WTC11 (cell line): ENCODE results near the gene CAPN15. TPM values are rescaled to one million over a fixed set of nuclear protein-coding genes. Genes with fewer than 3 reads are reported as not detected.
A peak's percentile ranks its signal among the peaks of the same experiment; 100 is the strongest.

Source experiments
- ATAC-seq: fragments of 200-7000 bp; cut with Tn5 transposase; 2 replicates; pipeline ENCODE4 v1.10.0; 2021; ENCODE audit warnings: mild to moderate bottlenecking, moderate library complexity
- CTCF ChIA-PET: fragments of 300-600 bp; sonication (Branson Sonifier 250); formaldehyde crosslinking; loops from one replicate; lab custom pipeline; 2021; ENCODE audit warnings: antibody characterized with exemption; lab: Charles Lee
- POLR2A ChIA-PET: fragments of 350-600 bp; sonication (Branson Sonifier 250); formaldehyde crosslinking; loops from one replicate; lab custom pipeline; 2021; ENCODE audit warnings: antibody characterized with exemption; lab: Charles Lee
- DNase-seq: peaks from one replicate; pipeline ENCODE4 v3.0.0; 2021; ENCODE audit warnings: low spot score
- H3K27ac Mint-ChIP-seq: 2 replicates; pipeline ENCODE4 v1.8.0; 2021; ENCODE audit warnings: mixed read lengths
- H3K27me3 Mint-ChIP-seq: 2 replicates; pipeline ENCODE4 v1.8.0; 2021; ENCODE audit warnings: low read depth, mild to moderate bottlenecking, moderate library complexity, mixed read lengths
- H3K36me3 Mint-ChIP-seq: 2 replicates; pipeline ENCODE4 v1.8.0; 2021; ENCODE audit warnings: mixed read lengths
- H3K4me1 Mint-ChIP-seq: 2 replicates; pipeline ENCODE4 v1.8.0; 2022; ENCODE audit warnings: mixed read lengths
- H3K4me3 Mint-ChIP-seq: 2 replicates; pipeline ENCODE4 v1.8.0; 2021; ENCODE audit warnings: mild to moderate bottlenecking, moderate library complexity, mixed read lengths
- H3K9me3 Mint-ChIP-seq: 2 replicates; pipeline ENCODE4 v1.8.0; 2021; ENCODE audit warnings: mixed read lengths
- ATF1 ChIP-seq: sonication (generic); formaldehyde crosslinking; IDR thresholded peaks from 2 replicates; pipeline ENCODE4 v1.8.1; 2023; ENCODE audit warnings: mild to moderate bottlenecking, moderate library complexity, missing genetic modification reagents
- CREB1 ChIP-seq: sonication (generic); formaldehyde crosslinking; IDR thresholded peaks from 2 replicates; pipeline ENCODE4 v1.8.0; 2023; ENCODE audit warnings: mild to moderate bottlenecking, missing genetic modification reagents
- E2F1 ChIP-seq: sonication (generic); formaldehyde crosslinking; IDR thresholded peaks from 2 replicates; pipeline ENCODE4 v1.8.0; 2022; ENCODE audit warnings: mild to moderate bottlenecking, missing genetic modification reagents
- ELF4 ChIP-seq: sonication (generic); formaldehyde crosslinking; IDR thresholded peaks from 2 replicates; pipeline ENCODE4 v1.8.1; 2022; ENCODE audit warnings: low read depth, mild to moderate bottlenecking, moderate library complexity, missing genetic modification reagents
- ETV6 ChIP-seq: sonication (generic); formaldehyde crosslinking; IDR thresholded peaks from 2 replicates; pipeline ENCODE4 v1.8.1; 2022; ENCODE audit warnings: mild to moderate bottlenecking, missing genetic modification reagents
- GRHL2 ChIP-seq: fragments of 250-450 bp; sonication (Bioruptor Pico); IDR thresholded peaks from 2 replicates; pipeline ENCODE4 v1.8.0; 2022; ENCODE audit warnings: mild to moderate bottlenecking, moderate library complexity; ENCODE audit not compliant: insufficient replicate concordance, severe bottlenecking
- PRDM15 ChIP-seq: sonication (generic); formaldehyde crosslinking; IDR thresholded peaks from 2 replicates; pipeline ENCODE4 v1.8.0; 2022; ENCODE audit warnings: missing genetic modification reagents
- PREB ChIP-seq: sonication (generic); formaldehyde crosslinking; IDR thresholded peaks from 2 replicates; pipeline ENCODE4 v1.8.1; 2022; ENCODE audit warnings: mild to moderate bottlenecking, missing genetic modification reagents, moderate library complexity, borderline replicate concordance
- PRRX2 ChIP-seq: fragments of 250-450 bp; sonication (Bioruptor Pico); IDR thresholded peaks from 2 replicates; pipeline ENCODE4 v1.8.0; 2021; ENCODE audit warnings: mild to moderate bottlenecking
- SMAD4 ChIP-seq: sonication (generic); formaldehyde crosslinking; IDR thresholded peaks from 2 replicates; pipeline ENCODE4 v1.8.0; 2022; ENCODE audit warnings: mild to moderate bottlenecking, missing genetic modification reagents
- SOX15 ChIP-seq: fragments of 250-450 bp; sonication (Bioruptor Pico); IDR thresholded peaks from 2 replicates; pipeline ENCODE4 v1.9.0; 2021; ENCODE audit warnings: mild to moderate bottlenecking
- SP1 ChIP-seq: sonication (generic); formaldehyde crosslinking; conservative IDR thresholded peaks from 2 replicates; pipeline ENCODE4 v1.8.1; 2022; ENCODE audit warnings: missing genetic modification reagents
- STAT6 ChIP-seq: sonication (generic); formaldehyde crosslinking; conservative IDR thresholded peaks from 2 replicates; pipeline ENCODE4 v1.8.1; 2023; ENCODE audit warnings: mild to moderate bottlenecking, low read depth, missing genetic modification reagents, moderate library complexity
- TCF7 ChIP-seq: sonication (generic); formaldehyde crosslinking; IDR thresholded peaks from 2 replicates; pipeline ENCODE4 v1.8.0; 2022; ENCODE audit warnings: mild to moderate bottlenecking, low read depth, missing genetic modification reagents, moderate library complexity
- ZNF232 ChIP-seq: sonication (generic); formaldehyde crosslinking; IDR thresholded peaks from 2 replicates; pipeline ENCODE4 v1.8.0; 2022; ENCODE audit warnings: mild to moderate bottlenecking, missing genetic modification reagents
- ZNF281 ChIP-seq: sonication (generic); formaldehyde crosslinking; IDR thresholded peaks from 2 replicates; pipeline ENCODE4 v1.8.0; 2023; ENCODE audit warnings: mild to moderate bottlenecking, missing genetic modification reagents
- ZNF396 ChIP-seq: fragments of 250-450 bp; sonication (Bioruptor Pico); IDR thresholded peaks from 2 replicates; pipeline ENCODE4 v1.8.0; 2021; ENCODE audit warnings: mild to moderate bottlenecking, moderate library complexity, borderline replicate concordance
- total RNA-seq: library from RNA; stranded (reverse); gene quantifications from 3 replicates; pipeline ENCODE4 v1.2.3, GENCODE V29; 2021

The CAPN15 gene
- total RNA-seq, 1 experiment from 2014 or later, result 110 TPM

GRCh38 chr16:512802-513201, 14.7 kb upstream of the CAPN15 start:
- Mint-ChIP-seq H3K4me1 (no peaks in the 10 kb centered on the region), H3K4me3 (no peak overlapping the region), H3K27me3 (no peaks in the 10 kb centered on the region), H3K9me3 (no peaks in the 10 kb centered on the region), H3K27ac (0 out of 2 replicates have a peak overlapping the region, but pooled peaks have one; percentile 3), H3K36me3 (peaks cover 3% of the 10 kb centered on the region; the same call in 1 of the 2 replicates)
- CTCF ChIA-PET, result no interaction called here
- TF ChIP-seq CREB1 (CRISPR knock-in tag) (no peak), SMAD4 (CRISPR knock-in tag) (no peak), STAT6 (CRISPR knock-in tag) (no peak), ELF4 (CRISPR knock-in tag) (no peak), ATF1 (CRISPR knock-in tag) (no peak), PRRX2 (CRISPR knock-in tag) (no peak), TCF7 (CRISPR knock-in tag) (no peak), ETV6 (CRISPR knock-in tag) (no peak), SP1 (CRISPR knock-in tag) (no peak), PRDM15 (CRISPR knock-in tag) (no peak), E2F1 (CRISPR knock-in tag) (no peak), ZNF396 (CRISPR knock-in tag) (no peak), PREB (CRISPR knock-in tag) (no peak), SOX15 (CRISPR knock-in tag) (no peak), GRHL2 (no peak), ZNF281 (CRISPR knock-in tag) (no peak), ZNF232 (CRISPR knock-in tag) (no peak)
- DNase-seq (no peak), ATAC-seq (no peak)
- POLR2A ChIA-PET, result interaction anchor here (0.9 kb wide), 1 partner anchor 15 kb away, joined by 3 read pairs; the partner anchor contains the start of gene CAPN15
